ENCODE measurements around the gene APRT. TPM values are rescaled to one million over a fixed set of nuclear protein-coding genes. Genes with fewer than 3 reads are reported as not detected.

The APRT gene
- polyA plus RNA-seq, 1 experiment = 66.8 TPM

- Histone ChIP-seq H3K9me3 (ENCODE audit: control insufficient read depth, insufficient read depth, low read length) (no peaks in the 10 kb centered on the region; the same call in 1 of the 2 replicates), H3K27me3 (ENCODE audit: control insufficient read depth, insufficient read depth, low read length) (no peaks in the 10 kb centered on the region), H3K4me3 (ENCODE audit: low read depth, low read length) (no peak overlapping the region), H3K27ac (ENCODE audit: low read depth, low read length) (no peak overlapping the region)
- POLR2A ChIA-PET = interaction anchor here (1.4 kb wide), 1 partner anchor 16 kb away, joined by 3 read pairs; no protein-coding TSS in a partner anchor
- TF ChIP-seq, protein P1, sequence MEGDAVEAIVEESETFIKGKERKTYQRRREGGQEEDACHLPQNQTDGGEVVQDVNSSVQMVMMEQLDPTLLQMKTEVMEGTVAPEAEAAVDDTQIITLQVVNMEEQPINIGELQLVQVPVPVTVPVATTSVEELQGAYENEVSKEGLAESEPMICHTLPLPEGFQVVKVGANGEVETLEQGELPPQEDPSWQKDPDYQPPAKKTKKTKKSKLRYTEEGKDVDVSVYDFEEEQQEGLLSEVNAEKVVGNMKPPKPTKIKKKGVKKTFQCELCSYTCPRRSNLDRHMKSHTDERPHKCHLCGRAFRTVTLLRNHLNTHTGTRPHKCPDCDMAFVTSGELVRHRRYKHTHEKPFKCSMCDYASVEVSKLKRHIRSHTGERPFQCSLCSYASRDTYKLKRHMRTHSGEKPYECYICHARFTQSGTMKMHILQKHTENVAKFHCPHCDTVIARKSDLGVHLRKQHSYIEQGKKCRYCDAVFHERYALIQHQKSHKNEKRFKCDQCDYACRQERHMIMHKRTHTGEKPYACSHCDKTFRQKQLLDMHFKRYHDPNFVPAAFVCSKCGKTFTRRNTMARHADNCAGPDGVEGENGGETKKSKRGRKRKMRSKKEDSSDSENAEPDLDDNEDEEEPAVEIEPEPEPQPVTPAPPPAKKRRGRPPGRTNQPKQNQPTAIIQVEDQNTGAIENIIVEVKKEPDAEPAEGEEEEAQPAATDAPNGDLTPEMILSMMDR (IDR thresholded peaks at IDR 0.05; ENCODE audit: low read depth, low read length) = no peak
- DNase-seq (ENCODE audit: low read depth, low spot score) = no peak
- CTCF ChIA-PET = interaction anchor here (0.5 to 1.2 kb wide), 2 partner anchors 32 to 35 kb away, joined by 3 to 4 read pairs; no protein-coding TSS in a partner anchor
These were observed 33.1 kb downstream of the APRT start for GRCh38 chr16:88778541-88779065.

GRCh38 chr16:88778271-88778525, 33.5 kb downstream of the APRT start:
- Histone ChIP-seq H3K27ac (ENCODE audit: low read depth, low read length) (no peak overlapping the region), H3K4me3 (ENCODE audit: low read depth, low read length) (no peak overlapping the region), H3K9me3 (ENCODE audit: control insufficient read depth, insufficient read depth, low read length) (no peaks in the 10 kb centered on the region; the same call in 1 of the 2 replicates), H3K27me3 (ENCODE audit: control insufficient read depth, insufficient read depth, low read length) (no peaks in the 10 kb centered on the region)
- ChIA-PET CTCF (interaction anchor here (1.2 kb wide), 1 partner anchor 35 kb away, joined by 3 read pairs; no protein-coding TSS in a partner anchor), POLR2A (interaction anchor here (0.5 to 1.4 kb wide), 2 partner anchors 15 to 175 kb away, joined by 3 to 8 read pairs; no protein-coding TSS in a partner anchor)
- TF ChIP-seq, protein P1 (IDR thresholded peaks at IDR 0.05; ENCODE audit: low read depth, low read length) = no peak
- no peak for DNase-seq (ENCODE audit: low read depth, low spot score)

GRCh38 chr16:88777471-88778270, 34.1 kb downstream of the APRT start:
- TF ChIP-seq, protein P1 (IDR thresholded peaks at IDR 0.05; ENCODE audit: low read depth, low read length) = no peak
- Histone ChIP-seq H3K27ac (ENCODE audit: low read depth, low read length) (no peak overlapping the region), H3K27me3 (ENCODE audit: control insufficient read depth, insufficient read depth, low read length) (no peaks in the 10 kb centered on the region), H3K9me3 (ENCODE audit: control insufficient read depth, insufficient read depth, low read length) (no peaks in the 10 kb centered on the region; the same call in 1 of the 2 replicates), H3K4me3 (ENCODE audit: low read depth, low read length) (no peak overlapping the region)
- CTCF ChIA-PET = interaction anchor here (1.2 kb wide), 1 partner anchor 34 kb away, joined by 3 read pairs; no protein-coding TSS in a partner anchor
- POLR2A ChIA-PET = interaction anchor here (0.5 to 1.4 kb wide), 2 partner anchors 15 to 174 kb away, joined by 3 to 8 read pairs; no protein-coding TSS in a partner anchor
- DNase-seq (ENCODE audit: low read depth, low spot score) = no peak

DNA sequence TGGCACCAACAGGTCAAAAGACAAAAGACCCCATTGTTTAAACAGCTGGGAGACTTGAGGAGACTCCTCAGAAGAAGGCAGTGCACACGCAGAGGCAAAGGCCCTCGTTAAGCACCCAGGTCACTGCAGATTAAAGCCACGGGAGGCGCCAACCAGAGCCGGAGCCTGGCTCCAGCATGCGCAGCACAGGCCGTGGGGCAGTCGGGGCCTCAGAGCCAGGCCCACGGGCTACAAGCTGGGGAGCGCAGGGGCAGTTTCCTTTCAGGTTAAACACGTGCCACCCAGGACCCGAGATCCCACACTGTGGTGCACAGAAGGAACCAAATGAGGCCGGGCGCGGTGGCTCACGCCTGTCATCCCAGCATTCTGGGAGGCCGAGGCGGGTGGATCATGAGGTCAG, 35.9 kb downstream of the APRT start:
- H3K4me3 ChIP-seq (ENCODE audit: low read depth, low read length) = no peak overlapping the region

More for the DNA sequence above, 35.9 kb downstream of the APRT start:
- Histone ChIP-seq H3K9me3 (ENCODE audit: control insufficient read depth, insufficient read depth, low read length) (no peaks in the 10 kb centered on the region; the same call in 1 of the 2 replicates), H3K27ac (ENCODE audit: low read depth, low read length) (no peak overlapping the region), H3K27me3 (ENCODE audit: control insufficient read depth, insufficient read depth, low read length) (no peaks in the 10 kb centered on the region)
- ChIA-PET CTCF (no interaction called here), POLR2A (interaction anchor here (0.7 to 0.9 kb wide), 2 partner anchors 16 to 206 kb away, joined by 3 to 5 read pairs; no protein-coding TSS in a partner anchor)
- DNase-seq (ENCODE audit: low read depth, low spot score) = no peak
- TF ChIP-seq, protein P1 (IDR thresholded peaks at IDR 0.05; ENCODE audit: low read depth, low read length) = no peak

Data from AG04450 (cell line).